NK-92 (cell line): Measurements from ENCODE around the gene CDAN1.

ENCODE experiments used
- DNase-seq: peaks from one replicate; lab custom pipeline; 2025; ENCODE audit not compliant: unreplicated experiment; lab: John Stamatoyannopoulos, UW

CDAN1 gene

DNA sequence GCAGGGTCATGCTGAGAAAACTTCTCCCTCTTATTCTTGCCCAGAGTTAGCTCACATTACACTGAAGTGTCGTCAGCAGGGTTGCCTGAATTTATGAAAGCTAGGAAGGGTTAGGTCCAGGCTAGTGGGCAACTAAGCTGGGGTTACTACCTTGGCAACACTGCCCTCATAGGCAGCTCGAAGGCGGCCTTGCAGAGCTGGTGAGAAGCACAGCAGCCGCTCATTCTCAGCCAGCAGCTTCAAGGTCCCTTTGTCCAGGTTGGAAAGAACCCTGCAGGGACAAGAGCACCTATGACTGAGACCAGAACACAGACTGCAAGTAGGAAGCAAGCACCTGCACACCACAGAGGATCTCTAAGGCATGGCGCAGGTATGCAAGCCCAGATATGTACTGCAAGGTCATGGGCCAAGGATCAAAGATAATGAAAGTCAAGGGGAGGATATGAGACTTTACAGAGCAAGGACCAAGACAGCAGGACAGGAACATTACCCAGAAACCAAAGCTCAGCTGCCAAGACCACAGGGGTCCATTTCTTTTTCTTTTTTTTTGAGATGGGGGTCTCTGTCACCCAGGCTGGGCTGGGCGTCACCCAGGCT, 2.8 kb downstream of the CDAN1 start:
- DNase-seq = no peak

DNA sequence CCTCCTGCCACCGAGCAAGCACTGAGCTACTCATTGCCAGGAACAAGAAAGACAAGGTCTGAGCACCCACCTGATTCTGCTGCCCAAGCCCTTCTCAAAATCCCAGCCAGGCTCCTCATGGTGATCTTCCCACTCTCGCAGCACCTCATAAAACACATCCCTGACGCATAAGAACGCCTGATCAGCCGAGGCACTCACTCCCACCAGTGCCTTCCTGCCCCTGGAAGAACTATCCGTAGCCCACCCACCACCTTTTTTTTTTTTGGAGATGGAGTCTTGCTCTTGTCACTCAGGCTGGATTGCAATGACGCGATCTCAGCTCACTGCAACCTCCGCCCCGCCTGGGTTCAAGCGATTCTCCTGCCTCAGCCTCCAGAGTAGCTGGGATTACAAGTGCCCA, 3.9 kb downstream of the CDAN1 start:
- no peak for DNase-seq

DNA sequence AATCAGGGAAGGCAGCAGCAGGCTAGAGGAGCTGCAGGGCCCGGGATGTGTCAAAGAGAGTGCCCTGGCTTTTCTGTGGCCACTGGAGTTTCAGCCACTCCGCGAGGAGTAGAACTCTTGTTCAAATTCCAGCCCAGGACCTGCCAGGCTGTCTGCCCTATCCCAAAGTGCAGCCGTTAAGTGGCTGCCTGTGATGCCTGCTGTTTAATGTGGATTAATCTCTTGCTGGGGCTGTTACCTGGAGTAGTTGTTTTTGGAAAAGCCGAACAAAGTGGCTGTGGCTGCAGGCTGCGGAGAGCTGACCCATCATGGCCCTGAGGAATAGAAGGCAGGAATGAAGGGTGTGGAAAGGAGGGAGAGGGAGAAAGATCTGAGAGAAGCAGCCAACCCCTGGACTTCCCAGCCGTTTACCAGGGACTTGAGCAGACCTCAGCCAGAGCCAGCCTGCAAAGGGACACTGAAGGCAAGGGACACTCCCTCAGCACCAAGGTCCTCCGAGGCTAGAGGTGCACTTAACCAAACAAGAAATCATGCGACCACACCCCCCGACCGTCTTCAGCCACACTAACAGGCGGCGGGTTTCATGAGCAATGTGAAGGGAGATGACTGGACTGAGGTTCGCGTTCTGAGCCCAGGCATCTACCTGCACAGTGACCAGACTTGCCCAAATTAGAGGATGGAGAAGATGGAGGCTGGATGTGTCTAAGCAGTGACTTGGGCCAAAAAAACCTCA, 4.7 kb downstream of the CDAN1 start:
- no peak for DNase-seq

GRCh38 chr15:42731461-42731860, 5.5 kb downstream of the CDAN1 start:
- no peak for DNase-seq

- DNase-seq = no peak
Measured at GRCh38 chr15:42730536-42730935, 6.4 kb downstream of the CDAN1 start.

DNA sequence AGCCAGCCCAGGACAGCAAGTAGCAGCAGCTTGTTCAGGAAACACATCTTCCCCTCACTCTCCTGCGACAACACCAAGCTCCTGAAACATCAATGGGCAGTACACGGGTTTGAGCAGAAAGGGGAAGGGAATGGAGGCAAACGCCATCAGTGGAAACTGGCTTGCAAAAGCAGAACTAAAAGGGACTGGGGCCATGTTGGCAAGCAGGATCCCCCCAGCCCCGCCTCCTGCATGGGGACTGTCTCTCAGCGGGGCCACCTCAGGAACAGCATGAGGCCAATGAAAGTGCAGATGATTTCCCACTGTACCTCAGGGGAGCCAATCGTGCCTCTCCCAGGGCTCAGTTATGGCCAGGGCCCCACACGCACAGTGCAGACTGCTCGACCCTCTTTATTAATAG, 6.8 kb downstream of the CDAN1 start:
- DNase-seq = no peak

GRCh38 chr15:42729409-42729808, 7.5 kb downstream of the CDAN1 start:
- DNase-seq = no peak

GRCh38 chr15:42728972-42729371, 8.0 kb downstream of the CDAN1 start:
- DNase-seq = no peak

- no peak for DNase-seq
Measured at GRCh38 chr15:42728560-42728959, 8.4 kb downstream of the CDAN1 start.

DNA sequence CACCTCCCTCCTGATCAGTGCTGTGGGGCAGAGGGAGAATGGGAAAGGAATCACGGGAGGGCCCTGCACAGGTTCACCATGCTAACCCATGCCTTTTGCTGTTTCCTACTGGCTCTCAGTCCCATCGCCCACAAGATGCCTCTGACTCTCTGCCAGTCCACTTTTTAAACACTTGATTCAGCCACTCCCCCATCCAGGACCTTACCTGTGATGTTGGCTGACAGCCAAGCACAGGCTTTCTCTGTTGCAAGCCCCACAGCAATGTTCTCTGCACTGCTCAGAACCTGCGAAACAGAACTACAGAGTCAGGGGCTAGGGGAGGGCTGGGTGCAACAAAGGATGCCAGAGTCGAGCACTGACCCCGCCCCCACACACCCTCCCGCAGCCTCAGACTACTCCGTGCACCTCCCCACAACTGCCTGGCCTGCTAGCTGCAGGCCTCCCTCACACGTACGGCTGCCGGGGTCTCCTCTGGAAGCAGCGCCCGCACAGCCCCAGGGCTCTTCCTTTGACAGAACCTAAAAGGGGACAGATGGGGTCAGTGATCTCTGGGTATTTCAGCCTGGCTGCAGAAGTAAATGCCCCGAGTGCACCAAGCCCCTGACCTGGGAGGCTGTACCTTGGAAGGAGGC, 9.1 kb downstream of the CDAN1 start:
- DNase-seq = no peak

- no peak for DNase-seq
Measured at GRCh38 chr15:42726114-42726513, 10.8 kb downstream of the CDAN1 start.

DNA sequence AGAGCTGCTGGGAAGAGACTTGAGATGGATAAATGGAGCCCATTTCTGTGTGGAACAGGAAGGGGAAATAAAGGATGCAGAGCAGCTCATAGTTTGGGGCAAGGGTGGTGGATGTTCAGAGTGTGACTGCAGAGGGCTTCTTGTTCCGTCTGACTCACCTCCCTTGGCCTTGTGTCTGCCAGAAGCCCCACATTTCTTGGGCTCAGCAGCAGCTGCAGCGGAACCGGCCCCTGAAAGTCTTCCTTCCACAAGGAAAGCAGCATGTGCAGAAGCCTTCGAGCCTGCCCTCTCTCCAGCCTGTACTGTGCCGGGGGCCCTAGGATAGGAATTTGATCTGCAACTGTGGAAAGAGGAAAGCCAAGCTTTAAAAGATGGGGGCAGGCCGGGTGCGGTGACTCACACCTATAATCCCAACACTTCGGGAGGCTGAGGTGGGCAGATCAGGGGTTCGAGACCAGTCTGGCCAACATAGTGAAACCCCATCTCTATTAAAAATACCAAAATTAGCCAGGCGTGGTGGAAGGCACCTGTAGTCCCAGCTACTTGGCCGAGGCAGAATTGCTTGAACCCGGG, 11.5 kb downstream of the CDAN1 start:
- no peak for DNase-seq

GRCh38 chr15:42724276-42724675, 12.7 kb downstream of the CDAN1 start:
- no peak for DNase-seq

DNA sequence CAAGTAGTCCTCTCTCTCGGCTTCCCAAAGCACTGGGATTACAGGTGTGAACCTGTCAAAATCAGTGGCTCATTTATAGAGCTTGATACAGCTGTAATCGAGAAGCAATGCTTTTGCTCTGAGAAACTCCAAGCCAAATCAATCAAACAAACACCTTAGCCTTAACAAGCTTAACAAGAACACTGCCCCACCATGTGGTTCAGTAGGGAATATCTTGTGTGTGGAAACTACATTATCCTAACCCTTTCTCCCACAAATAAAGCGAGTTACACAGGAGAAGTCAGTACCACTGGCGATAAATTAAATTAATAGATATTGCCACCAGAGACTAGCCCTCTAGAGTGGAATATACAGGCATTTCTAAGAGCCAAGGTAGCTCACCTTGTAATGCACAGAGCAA, 13.9 kb downstream of the CDAN1 start:
- no peak for DNase-seq

GRCh38 chr15:42721916-42722315, 15.0 kb downstream of the CDAN1 start:
- no peak for DNase-seq

DNA sequence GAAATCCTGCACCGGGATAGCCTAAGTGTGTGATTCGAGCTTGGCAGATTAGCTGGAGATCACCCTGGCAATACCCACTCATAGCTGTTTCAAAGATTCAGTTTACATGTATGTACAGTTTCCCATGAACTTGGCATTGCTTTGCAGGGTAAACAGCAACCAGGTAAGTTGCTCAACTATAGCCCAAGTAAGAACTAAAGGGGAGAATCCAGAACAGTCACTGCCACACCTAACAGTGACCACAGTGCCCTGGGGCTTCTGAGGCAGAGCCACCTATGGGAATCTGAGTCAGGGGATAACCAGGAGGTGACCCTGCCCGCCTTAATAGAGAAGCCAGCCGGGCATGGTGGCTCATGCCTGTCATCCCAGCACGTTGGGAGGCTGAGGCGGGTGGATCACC, 15.9 kb downstream of the CDAN1 start:
- no peak for DNase-seq

GRCh38 chr15:42720071-42720470, 16.9 kb downstream of the CDAN1 start:
- no peak for DNase-seq

GRCh38 chr15:42719043-42719442, 17.9 kb downstream of the CDAN1 start:
- no peak for DNase-seq

- DNase-seq = no peak
Measured at GRCh38 chr15:42716626-42717025, 20.3 kb downstream of the CDAN1 start.

GRCh38 chr15:42716125-42716524, 20.8 kb downstream of the CDAN1 start:
- DNase-seq = no peak

DNA sequence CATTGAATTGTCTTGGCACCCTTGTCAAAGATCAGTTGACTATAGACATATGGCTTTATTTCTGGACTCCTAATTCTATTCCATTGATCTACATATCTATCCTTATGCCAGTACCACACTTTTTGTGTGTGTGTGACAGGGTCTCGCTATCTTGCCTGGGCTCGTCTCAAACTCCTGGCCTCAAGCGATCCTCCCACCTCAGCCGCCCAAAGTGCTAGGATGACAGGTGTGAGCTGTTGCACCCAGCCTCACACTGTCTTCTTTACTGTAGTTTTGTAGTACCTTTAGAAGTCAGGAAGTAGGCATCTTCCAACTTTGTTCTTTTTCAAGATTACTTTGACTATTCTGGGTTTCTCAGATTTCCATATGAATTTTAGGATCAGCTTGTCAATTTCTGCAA, 24.3 kb downstream of the CDAN1 start:
- DNase-seq = no peak

- no peak for DNase-seq
Measured at GRCh38 chr15:42711746-42712145, 25.2 kb downstream of the CDAN1 start.
